ENCODE results near the gene DNAAF1.
"Not testable (repeated sequence)": the region's sequence is repeated elsewhere in the genome, so short reads cannot be mapped to it uniquely, and the experiment has no call there.

DNAAF1 gene

DNA sequence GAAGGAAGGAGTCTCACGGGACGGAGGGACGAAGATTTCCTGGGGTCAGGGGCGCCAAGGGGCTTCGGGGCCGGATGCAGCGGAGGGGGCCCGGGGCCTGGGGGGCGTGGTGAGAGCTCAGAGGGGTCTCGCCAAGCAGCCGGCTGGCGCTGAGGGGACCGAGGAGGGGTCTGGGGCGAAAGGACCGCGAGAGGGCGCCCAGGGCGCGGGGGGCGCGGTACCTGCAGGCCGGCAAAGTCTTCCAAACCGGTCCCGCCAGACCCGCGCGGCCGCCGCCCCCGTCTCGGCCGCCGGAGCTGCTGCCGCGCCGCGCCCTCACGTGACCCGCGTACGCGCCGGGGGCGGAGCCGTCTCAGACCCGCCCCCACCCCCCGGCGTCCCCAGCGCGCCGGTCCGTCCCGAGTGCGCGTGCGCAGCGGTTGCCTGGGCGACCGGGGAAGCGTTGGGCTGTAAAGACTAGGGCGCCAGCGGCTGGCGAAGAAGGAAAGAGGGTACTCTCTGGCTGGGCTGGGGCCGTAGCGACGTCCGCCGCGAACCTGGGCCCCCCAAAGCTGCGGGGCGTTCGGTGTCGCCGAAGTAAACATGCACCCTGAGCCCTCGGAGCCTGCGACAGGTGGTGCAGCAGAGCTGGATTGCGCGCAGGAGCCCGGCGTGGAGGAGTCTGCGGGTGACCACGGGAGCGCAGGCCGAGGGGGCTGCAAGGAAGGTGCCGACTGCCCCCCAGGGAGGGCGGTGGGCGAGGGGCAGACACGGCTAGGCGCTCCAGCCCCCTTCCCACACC lies at the start of gene DNAAF1, which contains the start of gene HSDL1:
Gene DNAAF1 (plus strand): TSS at position 450 of the 781 bp plus-strand sequence. CDS start 133 bp downstream, at position 583.
Gene HSDL1 (minus strand): TSS at position 319 of the 781 bp plus-strand sequence. CDS start 13,856 bp downstream, outside the sequence.
- DNase-seq = peak in 1 of 2 experiments; percentile 90

DNA sequence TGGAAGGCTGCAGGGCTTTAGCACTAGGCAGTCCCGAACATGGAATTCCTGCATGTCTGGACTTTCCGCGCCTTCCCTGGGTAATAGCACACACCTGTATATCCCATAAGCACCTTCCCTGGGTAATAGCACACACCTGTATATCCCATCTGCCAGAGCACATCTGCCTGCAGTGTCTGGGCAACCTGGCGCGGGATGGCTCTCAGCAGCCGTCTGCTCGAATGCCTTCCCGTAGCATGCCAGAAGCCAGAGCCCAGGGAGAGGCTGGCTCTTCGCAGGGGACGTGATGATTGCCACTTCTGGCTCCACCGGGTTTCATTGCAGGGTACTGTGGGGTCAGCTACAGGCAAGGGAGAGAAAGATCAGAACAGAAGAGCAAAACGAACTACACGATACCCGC lies 49.6 kb upstream of the DNAAF1 start:
- DNase-seq = no peak

DNA sequence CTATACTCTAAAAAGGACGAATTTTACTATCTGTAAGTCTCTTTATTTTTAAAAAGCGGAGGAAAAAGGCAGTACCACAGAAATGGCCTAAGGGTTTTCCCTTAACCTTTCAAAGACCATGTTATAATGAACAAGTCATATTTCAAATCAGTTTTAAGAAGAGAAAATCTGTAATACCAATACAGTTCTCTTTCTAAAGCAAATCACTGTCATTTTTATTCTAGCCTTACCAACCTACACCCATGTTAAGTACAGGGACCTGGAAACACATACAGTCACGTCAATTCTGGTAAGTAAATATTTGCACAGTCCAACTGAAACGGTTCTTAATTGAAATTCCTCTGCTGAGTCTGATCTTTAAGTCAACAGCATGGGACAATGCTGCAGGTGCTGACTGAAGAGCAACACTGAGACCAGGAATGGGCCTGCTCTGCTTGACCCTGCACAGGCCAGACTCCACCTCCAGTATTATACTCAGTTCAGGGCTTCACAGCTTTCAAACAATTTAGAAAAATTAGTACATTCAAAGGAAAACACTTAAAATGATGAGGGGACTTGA lies 48.6 kb upstream of the DNAAF1 start:
- DNase-seq = peak; percentile 49 to 60

DNA sequence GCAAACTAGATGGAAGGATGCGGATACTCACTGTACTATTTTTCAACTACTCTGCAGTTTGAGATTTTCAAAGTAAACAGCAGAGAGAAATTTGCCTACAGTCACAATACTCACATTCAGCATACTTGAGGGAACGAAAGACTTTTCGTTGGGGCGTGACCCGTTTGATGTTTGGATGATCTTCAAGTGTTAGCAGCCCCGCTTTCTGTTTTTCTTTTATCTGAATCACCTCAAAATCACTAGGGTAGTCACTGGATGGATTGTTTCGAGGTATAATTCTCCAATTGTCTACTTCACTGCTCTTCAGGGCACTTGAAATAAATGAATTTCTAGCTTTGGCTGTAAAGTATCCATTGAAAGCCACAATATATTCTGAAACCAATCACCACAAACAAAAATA lies 46.2 kb upstream of the DNAAF1 start:
- DNase-seq = peak in 1 of 2 experiments; percentile 46

DNA sequence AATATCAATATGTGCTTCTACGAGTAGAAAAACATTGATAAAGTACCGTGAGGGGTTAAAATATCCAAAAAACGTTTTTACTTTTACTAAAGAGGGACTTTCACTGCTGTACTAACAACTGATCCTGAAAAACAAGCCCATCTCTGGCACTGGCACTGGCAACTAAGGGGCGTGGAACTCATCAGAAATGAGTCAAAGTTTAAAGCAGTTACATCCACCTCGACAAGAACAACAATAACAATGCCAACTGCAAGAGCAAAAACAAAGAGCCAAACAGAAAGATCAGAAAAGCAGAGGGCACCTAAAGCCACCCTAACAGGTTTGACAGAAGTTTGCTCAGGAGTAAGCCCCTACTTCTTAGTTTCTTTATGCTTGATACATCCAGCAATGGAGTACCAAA lies 41.4 kb upstream of the DNAAF1 start:
- no peak for DNase-seq

DNA sequence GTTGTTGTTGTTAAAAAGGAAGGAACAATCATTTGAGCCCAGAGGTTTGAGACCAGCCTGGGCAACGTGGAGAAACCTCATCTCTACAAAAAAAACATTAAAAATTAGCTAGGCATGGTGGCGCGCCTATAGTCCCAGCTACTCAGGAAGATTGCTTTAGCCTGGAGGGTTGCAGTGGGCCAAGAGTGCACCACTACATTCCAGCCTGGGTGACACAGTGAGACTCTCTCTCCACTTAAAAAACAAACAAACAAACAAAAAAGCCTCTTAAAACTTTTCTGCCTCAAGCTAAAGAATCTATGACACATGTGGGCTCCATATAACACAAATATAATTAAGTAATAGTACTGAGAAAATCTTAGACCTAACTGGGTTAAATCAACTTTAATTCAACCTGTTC lies 40.9 kb upstream of the DNAAF1 start:
- no peak for DNase-seq

DNA sequence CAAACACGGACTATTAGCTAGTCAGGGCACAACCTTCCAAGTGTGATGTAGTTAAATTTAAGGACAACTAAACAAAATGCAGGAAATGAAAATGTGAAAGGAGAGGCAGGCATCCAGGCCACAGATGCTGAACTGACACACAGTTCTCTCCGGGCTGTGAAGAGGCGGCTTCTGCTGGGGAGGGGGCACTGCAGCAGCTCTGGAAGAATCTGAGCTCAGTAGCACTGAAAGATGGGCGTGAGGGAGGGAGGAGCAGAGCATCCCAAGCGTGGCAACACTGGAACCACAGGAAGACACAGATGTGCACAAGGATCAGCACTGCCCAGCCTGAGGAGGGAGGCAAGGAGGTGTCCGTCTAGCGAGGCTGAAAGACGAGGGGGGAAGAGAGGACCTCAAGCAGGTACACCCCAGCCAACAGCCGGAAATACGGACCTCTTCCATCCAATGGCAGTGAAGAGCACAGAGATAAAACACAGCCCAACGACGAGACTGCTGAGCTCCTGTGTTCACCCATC lies 39.8 kb upstream of the DNAAF1 start:
- no peak for DNase-seq

DNA sequence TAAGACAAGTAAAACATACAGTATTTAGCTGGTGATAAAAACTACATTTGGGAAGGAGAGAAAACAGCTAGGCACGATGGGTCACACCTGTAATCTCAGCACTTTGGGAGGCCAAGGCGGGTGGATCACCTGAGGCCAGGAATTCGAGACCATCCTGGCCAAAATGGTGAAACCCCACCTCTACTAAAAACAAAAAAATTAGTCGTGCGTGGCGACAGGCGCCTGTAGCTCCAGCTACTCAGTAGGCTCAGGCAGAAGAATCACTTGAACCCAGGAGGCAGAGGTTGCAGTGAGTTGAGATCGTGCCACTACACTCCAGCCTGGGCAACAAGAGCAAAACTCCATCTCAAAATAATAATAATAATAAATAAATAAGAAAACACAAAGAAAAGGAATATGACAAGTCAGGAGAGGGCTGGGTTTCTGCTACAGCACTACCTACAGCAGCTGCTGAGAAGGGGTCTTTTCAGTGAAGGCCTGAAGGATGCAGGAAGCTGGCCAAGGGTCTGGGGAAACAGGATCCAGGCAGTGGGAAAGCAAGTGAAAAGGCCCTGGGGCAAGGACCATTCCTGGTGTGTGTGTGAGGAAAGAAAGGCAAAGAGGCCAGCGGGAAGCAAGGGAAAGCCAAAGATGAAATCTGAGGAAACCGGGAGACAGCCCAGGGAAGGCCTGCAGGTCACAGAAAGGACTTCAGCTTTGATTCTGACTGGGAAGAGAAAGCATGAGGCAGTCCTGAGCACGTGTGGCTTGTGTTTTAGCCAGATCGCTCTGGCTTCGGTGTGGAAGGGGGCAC lies 39.0 kb upstream of the DNAAF1 start:
- DNase-seq = no peak

DNA sequence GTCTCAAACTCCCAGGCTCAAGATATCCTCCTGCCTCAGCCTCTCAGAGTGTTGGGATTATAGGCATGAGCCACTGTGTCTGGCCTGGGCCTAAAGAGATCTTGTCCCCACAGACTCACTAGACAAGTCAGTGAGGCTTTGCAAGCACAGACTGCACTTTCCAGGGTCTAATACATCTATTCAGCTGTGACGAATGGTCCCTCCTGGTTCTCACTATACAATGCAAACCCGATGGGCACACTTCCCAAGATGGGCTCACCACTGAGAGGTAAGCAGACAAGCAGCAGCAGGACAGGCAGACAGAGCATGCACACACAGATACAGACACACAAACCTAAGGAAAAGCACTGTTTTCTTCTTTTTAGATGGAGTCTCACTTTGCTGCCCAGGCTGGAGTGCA lies 37.2 kb upstream of the DNAAF1 start:
- DNase-seq = no peak

DNA sequence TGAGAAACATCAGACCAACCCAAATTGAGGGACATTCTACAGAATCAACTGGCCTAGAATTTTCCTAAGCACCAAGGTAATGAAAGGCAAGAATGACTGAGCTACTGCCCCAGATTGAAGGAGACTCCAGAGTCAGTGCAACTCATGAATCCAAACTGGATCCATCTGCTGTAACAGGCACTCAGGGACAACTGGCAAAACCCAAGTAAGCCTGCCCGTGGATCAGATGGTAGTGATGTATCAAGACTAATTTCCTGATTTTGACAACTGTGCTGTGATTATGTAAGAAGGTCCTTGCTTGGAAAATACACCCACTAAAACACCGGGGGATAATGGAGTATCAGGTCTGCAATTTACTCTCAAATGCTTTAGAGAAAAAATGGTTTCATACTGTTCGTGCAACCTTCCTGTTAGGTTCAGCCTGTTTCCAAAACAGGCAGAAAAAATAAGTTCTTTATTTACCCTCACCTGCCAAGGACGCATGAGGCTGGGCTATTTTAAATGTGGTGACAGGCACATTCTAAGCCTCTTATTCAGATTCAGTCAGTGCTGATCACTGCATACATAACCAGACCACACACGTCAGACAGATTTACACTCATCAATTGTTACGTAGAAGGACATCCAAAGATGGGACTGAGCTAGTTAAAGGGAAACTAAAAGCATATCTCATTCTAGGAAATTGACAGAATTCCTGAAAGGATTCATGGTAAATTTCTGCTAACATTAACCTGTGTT lies 35.3 kb upstream of the DNAAF1 start:
- no peak for DNase-seq

DNA sequence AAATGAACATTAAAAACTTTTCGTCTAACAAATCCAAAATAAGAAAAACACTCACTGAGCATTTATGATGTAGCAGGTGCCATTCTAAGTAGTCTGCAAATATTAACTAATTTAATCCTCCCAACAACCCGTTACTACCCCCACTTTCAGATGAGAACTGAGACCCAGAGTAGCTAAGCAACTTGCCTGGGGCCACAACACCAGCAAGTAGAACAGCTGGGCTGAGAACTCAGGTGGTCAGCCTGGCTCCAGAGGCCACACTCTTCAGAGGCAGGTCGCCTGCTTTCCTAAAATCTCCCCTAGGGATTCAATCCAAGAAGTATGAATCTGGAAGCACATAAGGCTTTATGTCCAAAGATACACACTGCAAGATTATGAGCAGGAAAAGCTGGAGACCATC lies 34.6 kb upstream of the DNAAF1 start:
- DNase-seq = no peak

DNA sequence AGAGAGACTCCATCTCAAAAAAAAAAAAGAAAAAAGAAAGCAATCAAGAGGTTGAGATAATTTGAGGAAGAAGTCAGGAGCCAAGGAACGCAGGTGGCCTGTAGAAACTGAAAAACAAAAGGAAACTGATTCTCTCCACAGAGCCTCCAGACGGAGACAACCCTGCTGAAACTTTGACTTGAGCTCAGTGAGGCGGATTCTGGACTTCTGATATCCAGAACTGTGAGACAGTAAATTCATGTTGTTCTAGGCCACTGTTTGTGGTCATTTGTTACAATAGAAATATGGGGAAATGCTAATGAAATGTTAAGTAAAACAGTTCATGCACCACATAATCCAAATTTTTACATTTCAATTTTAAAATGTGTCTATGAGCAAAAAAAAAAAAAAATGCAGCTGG lies 33.6 kb upstream of the DNAAF1 start:
- no peak for DNase-seq

DNA sequence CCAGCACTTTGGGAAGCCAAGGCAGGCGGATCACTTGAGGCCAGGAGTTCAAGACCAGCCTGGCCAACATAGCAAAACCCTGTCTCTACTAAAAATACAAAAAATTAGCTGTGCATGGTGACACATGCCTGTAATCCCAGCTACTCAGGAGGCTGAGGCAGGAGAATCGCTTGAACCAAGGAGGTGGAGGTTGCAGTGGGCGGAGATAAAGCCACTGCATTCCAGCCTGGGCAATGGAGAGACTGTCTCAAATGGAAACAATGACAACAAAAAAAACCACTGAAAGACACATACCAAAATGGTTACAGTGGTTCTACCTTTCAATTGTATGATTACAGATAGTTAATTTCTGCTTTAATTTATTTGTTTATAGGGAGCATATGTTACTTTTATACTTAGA lies 33.2 kb upstream of the DNAAF1 start:
- DNase-seq = not testable (repeated sequence)

DNA sequence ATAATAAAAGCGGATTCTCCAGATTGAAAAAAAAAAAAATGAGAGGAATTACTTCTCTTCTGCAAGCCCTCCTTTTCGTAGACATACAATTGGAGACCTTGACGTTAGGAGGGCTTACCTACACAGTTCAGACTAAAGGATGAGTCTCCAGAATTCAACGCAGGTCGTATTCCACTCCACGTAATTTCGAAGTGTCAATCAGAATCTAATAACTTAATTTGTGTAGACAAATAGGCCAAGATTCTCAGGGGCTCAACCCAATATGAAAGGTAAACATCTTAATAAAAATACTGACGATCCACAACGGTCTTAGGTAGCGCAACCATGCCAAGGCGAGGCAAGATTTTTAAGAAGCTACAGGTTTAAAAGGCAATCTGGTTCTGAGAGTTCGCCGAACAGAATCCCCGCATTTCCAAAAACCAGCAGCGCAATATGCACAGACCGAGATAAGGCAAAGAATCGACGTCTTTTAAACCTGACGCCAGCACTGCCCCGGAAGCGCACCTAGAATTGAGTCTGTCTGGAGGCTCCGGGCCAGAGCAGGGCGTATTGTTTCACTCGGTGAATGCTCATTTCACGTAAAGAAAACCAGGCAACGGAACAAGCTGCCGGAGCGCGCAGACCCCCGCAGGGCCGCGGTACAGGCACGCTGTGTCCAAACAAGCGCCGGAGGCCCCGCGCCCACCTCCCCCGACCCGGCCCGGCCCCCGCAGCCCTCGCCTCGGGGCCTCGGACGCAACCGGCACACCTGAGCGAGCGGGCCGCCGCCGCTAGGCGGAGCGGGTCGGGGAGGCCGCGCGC lies 29.0 kb upstream of the DNAAF1 start:
- peak in 1 of 2 experiments; percentile 72 for DNase-seq

DNA sequence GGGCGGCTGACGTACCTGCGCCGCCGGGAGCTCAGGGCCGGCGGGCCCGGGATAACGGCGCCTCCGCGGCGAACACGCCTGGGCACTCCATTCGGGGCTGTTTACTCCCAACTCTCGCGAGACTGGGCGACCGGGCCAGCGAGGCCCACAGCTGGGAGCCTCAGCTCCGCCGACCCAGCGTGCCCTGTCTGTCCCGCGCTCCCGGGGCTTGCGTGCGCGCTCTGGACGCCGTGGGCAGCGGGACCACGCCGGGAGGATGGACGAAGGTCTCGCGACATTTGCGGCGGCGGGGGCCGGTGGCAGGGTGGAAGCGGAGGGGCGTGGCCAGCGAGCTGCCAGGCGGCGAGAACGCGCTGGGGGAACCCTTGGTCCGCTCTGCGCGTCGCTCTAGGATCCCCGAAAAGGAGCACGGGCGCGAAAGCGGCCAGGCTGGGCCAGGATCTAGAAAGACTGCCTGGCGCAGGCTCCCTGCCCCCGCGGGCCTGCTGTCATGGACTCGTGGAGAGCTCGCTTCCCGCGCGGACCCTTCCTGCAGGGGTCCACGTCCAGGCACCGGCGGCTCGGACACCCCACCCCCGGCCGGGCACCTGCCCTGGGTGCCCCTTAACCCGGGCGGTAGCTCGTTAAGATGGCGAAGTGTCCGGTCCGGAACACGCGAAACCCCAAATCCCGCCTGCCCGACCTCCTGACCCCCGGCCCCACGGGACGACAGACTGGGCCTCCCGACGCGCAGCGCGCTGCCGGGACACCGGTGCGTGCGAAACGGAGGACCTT lies 28.2 kb upstream of the DNAAF1 start, which contains the start of gene MBTPS1:
Gene MBTPS1 (minus strand): TSS at position 223 of the 774 bp plus-strand sequence. CDS start 15,159 bp downstream, outside the sequence.
- peak; percentile 89 to 97 for DNase-seq

DNA sequence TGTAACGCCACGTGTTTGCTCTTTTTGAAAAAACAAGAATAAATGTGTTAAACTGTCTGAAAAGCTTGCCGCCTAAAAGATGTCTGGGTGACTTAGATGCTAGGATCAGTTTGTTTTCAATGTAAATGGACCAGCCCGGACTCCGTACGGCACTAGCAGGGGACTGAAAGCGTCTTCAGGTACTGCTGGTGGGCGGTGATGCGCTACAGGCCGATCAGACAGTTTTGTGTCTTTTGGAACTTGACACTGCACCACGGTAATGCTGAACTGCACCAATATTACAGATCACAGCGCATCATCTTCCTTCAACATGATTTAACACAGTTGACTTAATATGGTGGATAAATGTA lies 27.6 kb upstream of the DNAAF1 start:
- DNase-seq = no peak

DNA sequence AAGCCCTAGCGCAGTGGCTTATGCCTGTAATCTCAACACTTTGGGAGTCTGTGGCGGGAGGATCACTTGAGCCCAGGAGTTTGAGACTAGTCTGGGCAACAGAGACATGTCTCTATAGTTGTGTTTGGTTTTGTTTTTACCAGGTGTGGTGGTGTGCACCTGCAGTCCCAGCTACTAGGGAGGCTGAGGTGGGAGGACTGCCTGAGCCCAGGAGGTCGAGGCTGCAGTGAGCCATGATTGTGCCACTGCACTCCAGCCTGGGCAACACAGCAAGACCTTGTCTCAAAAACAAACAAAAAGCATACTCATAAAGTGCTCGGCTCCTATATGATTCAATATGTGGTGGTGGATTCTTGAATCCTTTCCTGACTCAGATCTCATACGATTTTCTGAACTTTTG lies 26.8 kb upstream of the DNAAF1 start:
- DNase-seq = not testable (repeated sequence)

DNA sequence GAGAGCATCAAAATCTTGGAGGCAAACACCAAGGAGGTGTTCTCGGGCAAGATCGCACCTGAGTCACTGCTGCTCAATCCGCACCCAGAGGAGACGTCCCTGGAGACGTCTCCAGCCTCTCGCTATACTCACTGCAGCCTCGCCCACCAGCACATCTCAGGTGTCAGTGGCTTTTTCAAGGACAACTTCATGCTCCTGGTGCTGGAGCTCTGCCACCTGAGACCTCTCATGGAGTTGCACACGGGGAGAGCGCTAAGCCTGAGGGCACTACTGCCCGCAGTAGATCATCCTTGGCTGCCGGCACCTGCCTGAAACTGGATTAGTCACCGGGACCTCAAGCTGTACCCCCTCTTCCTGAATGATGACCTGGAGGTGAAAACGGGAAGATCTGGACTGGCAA lies 25.7 kb upstream of the DNAAF1 start:
- DNase-seq = no peak

DNA sequence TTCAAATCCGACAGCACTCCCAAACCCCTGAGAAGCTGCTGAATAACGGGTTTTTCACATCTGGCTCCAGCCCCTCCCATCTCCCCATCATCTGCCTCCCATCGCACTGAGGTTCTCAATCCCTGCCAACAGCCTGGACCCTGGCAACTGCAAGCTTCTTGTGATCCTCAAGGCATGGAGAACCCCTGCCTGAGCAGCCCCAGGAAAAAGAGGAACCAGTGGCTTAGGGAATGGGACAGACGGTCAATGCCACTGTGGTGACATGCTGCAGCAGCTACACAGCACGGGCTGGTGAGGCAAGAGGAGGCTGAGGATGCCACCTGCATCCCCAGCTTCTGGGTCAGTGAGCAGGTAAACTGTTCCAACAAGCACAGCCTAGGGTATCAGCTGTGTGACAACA lies 25.1 kb upstream of the DNAAF1 start:
- no peak for DNase-seq

DNA sequence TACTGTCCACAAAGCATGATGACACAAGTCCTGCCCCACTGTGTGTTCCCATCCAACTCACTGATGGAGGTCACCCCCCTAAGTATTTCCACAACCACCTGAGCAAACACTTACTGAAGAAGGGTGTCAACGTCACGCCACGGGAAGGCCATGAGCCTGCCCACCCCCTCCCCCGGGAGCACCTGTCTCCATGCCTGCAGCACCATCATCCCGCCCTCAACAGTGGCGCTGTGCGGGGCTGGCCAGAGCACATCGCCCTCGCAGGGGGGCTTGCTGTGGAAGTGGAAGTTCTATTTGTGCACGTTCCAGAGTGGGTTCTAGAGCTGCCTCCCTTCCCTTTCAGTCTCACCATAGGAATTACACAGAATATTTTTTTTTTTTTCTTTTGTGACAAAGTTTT lies 24.1 kb upstream of the DNAAF1 start:
- no peak for DNase-seq
